ENCODE results near the gene RETSAT.
"Not testable (repeated sequence)": the region's sequence is repeated elsewhere in the genome, so short reads cannot be mapped to it uniquely, and the experiment has no call there.

Gene RETSAT

GRCh38 chr2:85344356-85344954 lies 9.9 kb downstream of the RETSAT start:
- H3K36me3 ChIP-seq (ENCODE audit: control insufficient read depth, insufficient read depth, low read length), result peaks cover 17% of the 10 kb centered on the region
- TF ChIP-seq, protein P1, sequence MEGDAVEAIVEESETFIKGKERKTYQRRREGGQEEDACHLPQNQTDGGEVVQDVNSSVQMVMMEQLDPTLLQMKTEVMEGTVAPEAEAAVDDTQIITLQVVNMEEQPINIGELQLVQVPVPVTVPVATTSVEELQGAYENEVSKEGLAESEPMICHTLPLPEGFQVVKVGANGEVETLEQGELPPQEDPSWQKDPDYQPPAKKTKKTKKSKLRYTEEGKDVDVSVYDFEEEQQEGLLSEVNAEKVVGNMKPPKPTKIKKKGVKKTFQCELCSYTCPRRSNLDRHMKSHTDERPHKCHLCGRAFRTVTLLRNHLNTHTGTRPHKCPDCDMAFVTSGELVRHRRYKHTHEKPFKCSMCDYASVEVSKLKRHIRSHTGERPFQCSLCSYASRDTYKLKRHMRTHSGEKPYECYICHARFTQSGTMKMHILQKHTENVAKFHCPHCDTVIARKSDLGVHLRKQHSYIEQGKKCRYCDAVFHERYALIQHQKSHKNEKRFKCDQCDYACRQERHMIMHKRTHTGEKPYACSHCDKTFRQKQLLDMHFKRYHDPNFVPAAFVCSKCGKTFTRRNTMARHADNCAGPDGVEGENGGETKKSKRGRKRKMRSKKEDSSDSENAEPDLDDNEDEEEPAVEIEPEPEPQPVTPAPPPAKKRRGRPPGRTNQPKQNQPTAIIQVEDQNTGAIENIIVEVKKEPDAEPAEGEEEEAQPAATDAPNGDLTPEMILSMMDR (IDR thresholded peaks at IDR 0.05; ENCODE audit: insufficient read depth, low read length, poor library complexity, severe bottlenecking), result no peak

GRCh38 chr2:85343207-85343895 lies 11.0 kb downstream of the RETSAT start:
- not testable (repeated sequence) for DNase-seq (ENCODE audit: extremely low read depth, insufficient read length); H3K27me3 ChIP-seq (replicated peaks; ENCODE audit: control insufficient read depth, insufficient read depth, low read length); H3K4me3 ChIP-seq (replicated peaks; ENCODE audit: low read depth, low read length)
- H3K36me3 ChIP-seq (ENCODE audit: control insufficient read depth, insufficient read depth, low read length), result peaks cover 14% of the 10 kb centered on the region

More at GRCh38 chr2:85344356-85344954, 9.9 kb downstream of the RETSAT start:
- Histone ChIP-seq H3K27me3 (replicated peaks; ENCODE audit: control insufficient read depth, insufficient read depth, low read length) (no peaks in the 10 kb centered on the region), H3K4me3 (replicated peaks; ENCODE audit: low read depth, low read length) (no peak overlapping the region)
- DNase-seq (ENCODE audit: extremely low read depth, insufficient read length), result no peak

DNA sequence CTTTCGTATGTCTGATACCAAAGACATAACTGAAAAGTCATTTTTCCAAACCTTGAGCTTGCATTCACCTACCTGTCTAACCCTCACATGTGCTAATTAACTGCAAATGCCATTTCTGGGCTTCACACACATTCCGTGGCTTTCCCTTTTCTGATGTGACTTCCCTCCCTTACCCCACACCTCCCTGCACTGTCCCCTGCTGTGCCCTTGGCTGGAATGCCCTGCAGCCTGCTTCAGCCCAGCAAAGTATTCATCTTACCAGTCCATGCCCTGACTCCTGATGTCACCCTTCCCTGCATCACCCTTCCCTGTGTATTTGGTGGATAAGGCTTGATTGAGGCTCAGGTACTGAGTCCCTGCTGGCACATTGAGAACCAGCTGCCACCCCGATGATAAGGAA lies 12.2 kb downstream of the RETSAT start:
- peaks cover 14% of the 10 kb centered on the region for H3K36me3 ChIP-seq (ENCODE audit: control insufficient read depth, insufficient read depth, low read length)
- TF ChIP-seq, protein P1 (IDR thresholded peaks at IDR 0.05; ENCODE audit: insufficient read depth, low read length, poor library complexity, severe bottlenecking), result no peak
- no peaks in the 10 kb centered on the region for H3K27me3 ChIP-seq (replicated peaks; ENCODE audit: control insufficient read depth, insufficient read depth, low read length)
- H3K4me3 ChIP-seq (replicated peaks; ENCODE audit: low read depth, low read length), result no peak overlapping the region
- DNase-seq (ENCODE audit: extremely low read depth, insufficient read length), result no peak

- no peak for DNase-seq (ENCODE audit: extremely low read depth, insufficient read length)
- TF ChIP-seq, protein P1 (IDR thresholded peaks at IDR 0.05; ENCODE audit: insufficient read depth, low read length, poor library complexity, severe bottlenecking), result no peak
- H3K27me3 ChIP-seq (replicated peaks; ENCODE audit: control insufficient read depth, insufficient read depth, low read length), result no peaks in the 10 kb centered on the region
- H3K36me3 ChIP-seq (ENCODE audit: control insufficient read depth, insufficient read depth, low read length), result peaks cover 12% of the 10 kb centered on the region
- no peak overlapping the region for H3K4me3 ChIP-seq (replicated peaks; ENCODE audit: low read depth, low read length)
Observed at GRCh38 chr2:85341269-85342029, 12.9 kb downstream of the RETSAT start.

- no peak overlapping the region for H3K4me3 ChIP-seq (replicated peaks; ENCODE audit: low read depth, low read length)
- TF ChIP-seq, protein P1 (IDR thresholded peaks at IDR 0.05; ENCODE audit: insufficient read depth, low read length, poor library complexity, severe bottlenecking), result no peak
Observed at GRCh38 chr2:85340034-85340892, 14.1 kb downstream of the RETSAT start.

More at GRCh38 chr2:85340034-85340892, 14.1 kb downstream of the RETSAT start:
- Histone ChIP-seq H3K36me3 (ENCODE audit: control insufficient read depth, insufficient read depth, low read length) (peaks cover 5% of the 10 kb centered on the region), H3K27me3 (replicated peaks; ENCODE audit: control insufficient read depth, insufficient read depth, low read length) (no peaks in the 10 kb centered on the region)
- no peak for DNase-seq (ENCODE audit: extremely low read depth, insufficient read length)

Measured in GM06990 (cell line).